ENCODE results near the gene SHISA5. TPM values are rescaled to one million over a fixed set of nuclear protein-coding genes. Genes with fewer than 3 reads are reported as not detected.
"Not testable (repeated sequence)": the region's sequence is repeated elsewhere in the genome, so short reads cannot be mapped to it uniquely, and the experiment has no call there.

Gene SHISA5
- total RNA-seq, 1 donor from 2014 or later: 39.1 TPM

DNA sequence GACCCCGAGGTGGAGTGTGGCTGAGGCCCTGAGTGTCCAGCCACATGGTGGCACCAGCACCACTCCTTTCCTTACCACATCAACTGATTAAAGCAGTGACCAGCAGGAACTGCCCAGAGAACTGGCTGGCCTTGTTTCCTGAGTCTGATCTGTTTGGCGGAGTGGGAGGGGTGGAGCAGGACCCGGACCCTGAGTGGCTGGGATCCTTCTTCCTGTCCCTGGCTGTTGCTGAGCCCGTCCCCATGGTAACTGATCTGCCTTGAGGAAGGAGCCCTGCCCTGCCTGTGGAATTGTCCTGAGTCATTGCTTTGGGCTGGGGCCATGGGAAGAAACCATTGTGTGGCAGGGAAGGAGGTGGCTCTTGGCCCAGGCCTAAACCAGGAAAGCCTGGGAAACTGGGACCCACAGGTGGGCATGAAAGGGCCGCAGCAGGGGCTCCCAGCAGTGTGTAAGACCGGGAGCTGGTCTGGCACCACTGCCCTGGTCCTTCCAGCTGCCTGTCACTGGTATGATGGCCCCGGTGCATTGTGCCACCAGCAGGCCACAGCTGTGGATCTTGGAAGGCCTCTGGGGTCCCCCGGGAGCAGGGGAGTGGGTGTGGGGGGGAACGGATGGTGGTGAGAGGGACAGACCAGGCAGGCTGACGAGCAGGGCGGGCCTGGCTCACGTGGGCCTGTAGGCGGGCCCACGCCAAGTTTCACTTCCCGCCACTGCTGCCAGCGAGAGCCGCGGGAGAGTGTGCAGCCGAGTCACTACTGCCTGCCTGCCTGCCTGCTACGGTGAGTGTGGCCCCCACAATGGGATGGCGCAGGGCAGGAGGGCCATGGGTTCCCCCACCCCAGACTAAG is 38.2 kb downstream of the SHISA5 start:
- peak; percentile 94 for ATAC-seq
- DNase-seq: peak; percentile 95
- intact Hi-C loops (cut with micrococcal nuclease): no loop called here

GRCh38 chr3:48465237-48465530 is 38.8 kb downstream of the SHISA5 start:
- no peak for DNase-seq
- ATAC-seq: no peak
- intact Hi-C loops (cut with micrococcal nuclease): no loop called here

- no peak for ATAC-seq
- intact Hi-C loops (cut with micrococcal nuclease): loop anchor here (5.0 kb wide), 1 partner anchor 83 kb away; no protein-coding TSS in a partner anchor
- no peak for DNase-seq
These were observed 39.2 kb downstream of the SHISA5 start for GRCh38 chr3:48464713-48465221.

GRCh38 chr3:48463703-48464102 is 40.3 kb downstream of the SHISA5 start:
- intact Hi-C loops (cut with micrococcal nuclease): loop anchor here (5.0 kb wide), 1 partner anchor 84 kb away; no protein-coding TSS in a partner anchor
- DNase-seq (no peak), ATAC-seq (no peak)

- DNase-seq, ATAC-seq: not testable (repeated sequence)
- intact Hi-C loops (cut with micrococcal nuclease): loop anchor here (5.0 kb wide), 1 partner anchor 86 kb away; no protein-coding TSS in a partner anchor
These were observed 42.2 kb downstream of the SHISA5 start for GRCh38 chr3:48461767-48462166.

GRCh38 chr3:48460517-48460902 is 43.5 kb downstream of the SHISA5 start:
- DNase-seq (no peak), ATAC-seq (no peak)
- intact Hi-C loops (cut with micrococcal nuclease): loop anchor here (5.0 kb wide), 1 partner anchor 87 kb away; no protein-coding TSS in a partner anchor

DNA sequence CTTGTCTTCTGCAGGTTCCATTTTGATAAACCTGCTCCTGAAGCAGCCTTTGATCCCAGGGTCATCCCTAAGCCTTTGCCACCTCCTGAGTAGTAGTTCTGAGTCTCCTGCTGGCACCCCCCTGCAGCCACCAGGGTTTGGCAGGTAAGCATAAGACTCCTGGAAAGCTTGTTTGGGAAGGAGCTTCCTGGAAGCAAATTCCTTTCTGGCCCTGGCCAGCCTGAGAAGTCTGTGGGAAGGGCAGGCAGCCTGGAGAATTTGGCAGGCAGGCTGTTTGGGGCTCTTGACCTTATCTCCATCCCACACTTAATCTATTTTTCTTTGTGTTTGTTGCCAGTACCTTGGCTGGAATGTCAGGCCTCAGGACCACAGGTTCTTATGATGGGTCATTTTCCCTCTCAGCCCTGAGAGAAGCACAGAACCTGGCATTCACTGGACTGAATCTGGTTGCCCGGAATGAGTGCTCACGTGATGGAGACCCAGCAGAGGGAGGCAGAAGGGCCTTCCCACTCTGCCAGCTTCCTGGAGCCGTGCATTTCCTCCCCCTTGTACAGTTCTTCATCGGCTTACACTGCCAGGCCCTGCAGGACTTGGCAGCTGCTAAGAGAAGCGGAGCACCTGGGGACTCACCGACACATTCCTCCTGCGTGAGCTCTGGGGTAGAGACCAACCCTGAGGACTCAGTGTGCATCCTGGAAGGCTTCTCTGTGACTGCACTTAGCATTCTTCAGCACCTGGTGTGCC is 44.0 kb downstream of the SHISA5 start:
- intact Hi-C loops (cut with micrococcal nuclease): loop anchor here (5.0 kb wide), 1 partner anchor 87 kb away; no protein-coding TSS in a partner anchor
- peak; percentile 19 for ATAC-seq
- no peak for DNase-seq

GRCh38 chr3:48459331-48459730 is 44.6 kb downstream of the SHISA5 start:
- intact Hi-C loops (cut with micrococcal nuclease): no loop called here
- DNase-seq (no peak), ATAC-seq (no peak)

GRCh38 chr3:48456456-48456855 is 47.5 kb downstream of the SHISA5 start:
- intact Hi-C loops (cut with micrococcal nuclease): no loop called here
- DNase-seq (no peak), ATAC-seq (no peak)

GRCh38 chr3:48451270-48451669 is 52.7 kb downstream of the SHISA5 start:
- DNase-seq (no peak), ATAC-seq (no peak)
- intact Hi-C loops (cut with micrococcal nuclease): no loop called here

DNA sequence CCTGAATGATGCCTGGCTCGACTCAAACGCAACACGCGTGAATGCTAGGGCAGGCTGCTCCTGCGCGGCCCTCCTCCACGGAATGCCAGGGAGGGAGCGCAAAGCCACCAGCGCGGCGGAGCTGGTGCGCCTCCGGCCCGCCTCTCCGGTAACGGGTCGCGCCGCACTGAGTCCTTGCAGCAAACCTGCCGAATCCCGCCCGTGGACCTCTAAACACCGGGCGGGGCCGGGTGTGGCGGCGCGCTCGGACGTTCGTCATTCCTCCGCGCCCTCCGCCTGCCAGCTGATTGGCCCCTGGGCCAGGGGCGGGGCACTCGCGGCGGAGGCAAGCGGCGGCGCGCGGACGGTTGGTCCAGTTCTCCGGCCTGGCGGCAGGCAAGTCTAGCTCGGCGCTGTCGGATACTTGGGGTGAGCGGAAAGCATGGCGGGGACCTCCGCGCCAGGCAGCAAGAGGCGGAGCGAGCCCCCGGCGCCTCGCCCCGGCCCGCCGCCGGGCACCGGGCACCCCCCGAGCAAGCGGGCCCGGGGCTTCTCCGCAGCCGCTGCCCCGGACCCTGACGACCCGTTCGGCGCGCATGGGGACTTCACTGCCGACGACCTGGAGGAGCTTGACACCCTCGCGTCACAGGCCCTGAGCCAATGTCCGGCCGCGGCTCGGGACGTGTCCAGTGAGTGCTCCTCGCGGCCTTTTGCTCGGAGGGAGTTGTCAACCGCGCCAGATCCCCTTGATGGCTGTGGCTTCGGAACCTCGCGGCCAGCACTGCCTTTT is 57.4 kb downstream of the SHISA5 start, which contains the start of gene ATRIP:
ATRIP (plus strand) TSS at position 313 of the 769 bp plus-strand sequence; CDS start at position 422, 109 bp downstream.
- intact Hi-C loops (cut with micrococcal nuclease): no loop called here
- ATAC-seq (peak; percentile 99), DNase-seq (peak; percentile 94)

- DNase-seq (no peak), ATAC-seq (no peak)
- intact Hi-C loops (cut with micrococcal nuclease): no loop called here
These were observed 57.9 kb downstream of the SHISA5 start for GRCh38 chr3:48446043-48446424.

DNA sequence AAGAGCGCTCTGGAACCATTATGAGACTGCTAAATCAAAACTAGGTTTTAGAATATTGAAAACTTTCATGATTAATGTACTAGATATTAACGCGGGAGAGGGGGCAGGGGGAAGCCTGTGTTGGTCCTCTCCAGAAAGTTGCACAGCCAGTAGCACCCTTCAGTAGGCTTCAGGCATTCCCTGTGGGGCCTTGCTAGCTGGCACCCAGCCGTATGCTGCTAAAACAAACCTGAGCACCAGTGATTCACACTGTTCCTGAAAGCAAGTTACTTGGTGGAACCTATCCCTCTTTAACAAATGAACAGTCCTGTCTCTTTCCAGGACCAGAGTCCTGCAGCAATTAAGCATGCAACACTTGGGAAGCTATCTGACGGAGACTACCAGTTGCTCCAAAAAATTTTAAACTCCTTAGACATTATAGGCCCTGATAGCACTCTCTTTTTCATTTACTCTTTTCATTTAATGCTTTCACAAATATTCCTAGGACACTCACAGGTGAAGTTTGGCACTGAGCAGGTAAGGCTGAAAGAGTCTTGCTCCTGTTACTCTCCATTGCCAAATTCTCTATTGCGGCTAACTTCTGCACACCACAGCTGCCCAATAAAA is 58.6 kb downstream of the SHISA5 start:
- intact Hi-C loops (cut with micrococcal nuclease): no loop called here
- no peak for ATAC-seq
- DNase-seq: no peak

DNA sequence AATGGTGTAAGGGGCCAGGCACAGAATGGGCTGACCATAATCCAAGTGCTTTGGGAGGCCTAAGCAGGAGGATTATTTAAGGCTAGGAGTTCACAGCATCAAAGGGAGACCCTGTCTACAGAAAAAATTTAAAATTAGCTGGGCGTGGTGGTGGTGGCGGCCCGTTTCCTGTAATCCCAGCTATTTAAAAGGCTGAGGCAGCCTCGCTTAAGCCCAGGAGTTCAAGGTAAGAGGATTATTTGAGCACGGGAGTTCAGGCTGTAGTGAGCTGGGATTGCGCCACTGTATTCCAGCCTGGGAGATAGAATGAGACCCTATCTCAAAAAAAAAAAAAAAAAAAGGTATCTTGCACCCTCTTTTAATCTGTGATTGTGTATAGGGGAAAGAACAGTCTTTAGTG is 62.0 kb downstream of the SHISA5 start:
- ATAC-seq (no peak), DNase-seq (no peak)
- intact Hi-C loops (cut with micrococcal nuclease): no loop called here

- intact Hi-C loops (cut with micrococcal nuclease): no loop called here
- DNase-seq (no peak), ATAC-seq (no peak)
These were observed 63.4 kb downstream of the SHISA5 start for GRCh38 chr3:48440590-48440958.

DNA sequence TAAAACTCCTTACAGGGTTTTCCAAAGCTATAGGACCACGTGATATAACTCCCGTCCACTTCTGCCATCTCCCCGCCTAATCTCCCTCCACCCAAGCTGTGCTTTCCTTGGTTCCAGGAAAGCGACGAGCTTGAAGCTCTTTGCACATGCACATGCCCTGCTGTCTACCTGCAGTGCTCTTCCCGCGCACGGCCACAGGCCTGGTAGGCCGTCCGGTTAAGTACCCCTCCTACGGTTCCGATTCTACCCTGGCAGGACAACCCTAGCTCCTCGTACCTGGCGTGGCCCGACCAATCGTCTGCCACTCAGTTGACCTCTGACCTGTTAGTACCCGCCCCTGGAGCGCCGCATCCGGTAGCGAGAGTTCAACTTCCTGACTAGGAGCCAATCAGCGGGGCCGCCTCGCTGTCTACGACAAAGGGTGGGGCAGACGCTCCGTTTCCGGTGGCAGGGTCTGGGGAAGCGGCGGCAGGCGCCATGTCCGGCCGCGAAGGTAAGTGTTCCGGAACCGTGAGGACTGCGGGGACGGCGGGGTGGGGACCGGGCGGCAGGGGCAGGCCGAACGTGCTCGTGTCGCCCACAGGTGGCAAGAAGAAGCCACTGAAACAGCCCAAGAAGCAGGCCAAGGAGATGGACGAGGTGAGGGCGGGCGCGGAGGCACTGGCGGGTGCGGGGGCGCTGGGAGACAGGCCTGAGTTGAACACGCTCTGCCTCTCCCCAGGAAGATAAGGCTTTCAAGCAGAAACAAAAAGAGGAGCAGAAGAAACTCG is 64.0 kb downstream of the SHISA5 start, which contains the start of the genes CCDC51 and TMA7:
CCDC51 (minus strand) TSS at position 300 of the 770 bp plus-strand sequence. CDS start 4,991 bp downstream, outside the sequence.
TMA7 (plus strand) TSS at position 438 of the 770 bp plus-strand sequence; CDS start at position 478, 40 bp downstream.
- intact Hi-C loops (cut with micrococcal nuclease): loop anchor here (5.0 to 10.0 kb wide), 2 partner anchors 43 to 165 kb away; no protein-coding TSS in a partner anchor
- ATAC-seq (peak; percentile 98), DNase-seq (peak; percentile 99)

DNA sequence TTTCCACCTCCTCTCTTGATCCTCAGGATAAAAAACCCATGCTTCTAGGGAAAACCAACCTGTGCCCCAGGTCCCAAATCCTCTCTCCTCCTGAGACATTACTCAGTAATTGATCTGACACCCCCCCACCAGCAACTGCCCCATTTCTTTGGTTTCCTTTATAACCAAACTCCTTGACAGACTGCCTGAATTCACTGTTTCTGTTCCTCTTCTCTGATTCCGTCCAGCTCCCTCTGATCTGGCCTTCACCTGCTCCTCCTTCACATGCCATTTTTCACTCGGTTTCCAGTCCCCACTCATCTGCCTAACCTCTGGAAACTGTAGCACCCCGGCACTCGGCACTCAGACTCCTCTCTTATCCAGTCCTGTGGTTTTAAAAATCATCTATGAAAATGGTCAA is 66.2 kb downstream of the SHISA5 start:
- intact Hi-C loops (cut with micrococcal nuclease): loop anchor here (5.0 to 10.0 kb wide), 2 partner anchors 41 to 163 kb away; no protein-coding TSS in a partner anchor
- DNase-seq: no peak
- no peak for ATAC-seq

GRCh38 chr3:48436855-48437254 is 67.1 kb downstream of the SHISA5 start:
- no peak for ATAC-seq
- no peak for DNase-seq
- intact Hi-C loops (cut with micrococcal nuclease): loop anchor here (5.0 to 10.0 kb wide), 2 partner anchors 40 to 162 kb away; no protein-coding TSS in a partner anchor
